Stimulated activated CD4-positive, alpha-beta T cell treated with anti-CD3 and anti-CD28 coated beads, Interleukin-4, amount 100 ng/mL, for 48 hours (primary cell): ENCODE data around the gene F10.

Source experiments
- DNase-seq, 2 donors: peaks; one replicate each; pipeline ENCODE4 v3.0.0-alpha.2; 2020; ENCODE audit warnings: low read depth in 2 of 2

F10 gene

GRCh38 chr13:113168211-113168610, 45.6 kb downstream of the F10 start:
- no peak for DNase-seq

- DNase-seq, result no peak
Observed at GRCh38 chr13:113169277-113170272, 47.0 kb downstream of the F10 start.

- DNase-seq, result no peak
Observed at GRCh38 chr13:113170511-113170910, 47.9 kb downstream of the F10 start.

GRCh38 chr13:113171250-113172125, 48.9 kb downstream of the F10 start:
- no peak for DNase-seq

- DNase-seq, result no peak
Observed at GRCh38 chr13:113172419-113172926, 49.9 kb downstream of the F10 start.

- DNase-seq, result no peak
Observed at GRCh38 chr13:113176280-113176679, 53.7 kb downstream of the F10 start.

- DNase-seq, result no peak
Observed at GRCh38 chr13:113176822-113177221, 54.2 kb downstream of the F10 start.

GRCh38 chr13:113178070-113178895, 55.7 kb downstream of the F10 start:
- DNase-seq, result no peak

GRCh38 chr13:113178896-113179167, 56.2 kb downstream of the F10 start:
- no peak for DNase-seq

- no peak for DNase-seq
Observed at GRCh38 chr13:113179374-113180230, 57.0 kb downstream of the F10 start.

GRCh38 chr13:113182046-113182445, 59.4 kb downstream of the F10 start:
- DNase-seq, result no peak

- DNase-seq, result no peak
Observed at GRCh38 chr13:113183450-113184129, 61.0 kb downstream of the F10 start.

- no peak for DNase-seq
Observed at GRCh38 chr13:113184568-113185440, 62.2 kb downstream of the F10 start.

- DNase-seq, result no peak
Observed at GRCh38 chr13:113186061-113186900, 63.7 kb downstream of the F10 start.

- peak; percentile 64 to 69 for DNase-seq
Observed at GRCh38 chr13:113187263-113187669, 64.7 kb downstream of the F10 start.

GRCh38 chr13:113187883-113188665, 65.5 kb downstream of the F10 start:
- DNase-seq, result no peak

GRCh38 chr13:113190181-113190580, 67.6 kb downstream of the F10 start:
- no peak for DNase-seq
